Adipose tissue (tissue), 3 donors: ENCODE measurements around the gene STXBP3. TPM values are rescaled to one million over a fixed set of nuclear protein-coding genes. Genes with fewer than 3 reads are reported as not detected.
A peak's percentile ranks its signal among the peaks of the same experiment; 100 is the strongest.
"Not testable (repeated sequence)": the region's sequence is repeated elsewhere in the genome, so short reads cannot be mapped to it uniquely, and the experiment has no call there.

Source experiments
- H3K27ac ChIP-seq: one replicate; pipeline ENCODE4 v1.5.1; 2013; ENCODE audit warnings: low read depth, low read length
- WGBS, 3 donors: extraction: QIAGEN DNeasy Blood & Tissue Kit; methylation state at CpG; one replicate each; pipeline ENCODE4 v1.1.7; 2013; 5-methylcytosine and 5-hydroxymethylcytosine counted together
- polyA plus RNA-seq, 3 donors: library from polyadenylated mRNA; stranded (reverse); fragments of 200-250 nt; gene quantifications; one replicate each; pipeline ENCODE4 v1.2.3, GENCODE V29; 2013
- donor health status: healthy with polysubstance abuse.
- donor health status: Bipolar disorder and iron deficiency.
- donor health status: healthy.

Gene STXBP3, protein sequence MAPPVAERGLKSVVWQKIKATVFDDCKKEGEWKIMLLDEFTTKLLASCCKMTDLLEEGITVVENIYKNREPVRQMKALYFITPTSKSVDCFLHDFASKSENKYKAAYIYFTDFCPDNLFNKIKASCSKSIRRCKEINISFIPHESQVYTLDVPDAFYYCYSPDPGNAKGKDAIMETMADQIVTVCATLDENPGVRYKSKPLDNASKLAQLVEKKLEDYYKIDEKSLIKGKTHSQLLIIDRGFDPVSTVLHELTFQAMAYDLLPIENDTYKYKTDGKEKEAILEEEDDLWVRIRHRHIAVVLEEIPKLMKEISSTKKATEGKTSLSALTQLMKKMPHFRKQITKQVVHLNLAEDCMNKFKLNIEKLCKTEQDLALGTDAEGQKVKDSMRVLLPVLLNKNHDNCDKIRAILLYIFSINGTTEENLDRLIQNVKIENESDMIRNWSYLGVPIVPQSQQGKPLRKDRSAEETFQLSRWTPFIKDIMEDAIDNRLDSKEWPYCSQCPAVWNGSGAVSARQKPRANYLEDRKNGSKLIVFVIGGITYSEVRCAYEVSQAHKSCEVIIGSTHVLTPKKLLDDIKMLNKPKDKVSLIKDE
- polyA plus RNA-seq, result 10 to 100 TPM; 15.9 to 27.4 (median 19.2) TPM

- peak within 1 kb of the TSS; percentile 99 for H3K27ac ChIP-seq
- WGBS, 3 donors, result 0 to 1% (median 0%) methylated on average over 69 to 75 of the region's 75 CpGs
Observed at GRCh38 chr1:108746382-108747170, at the start of gene STXBP3. TSS of gene STXBP3 (plus strand) at chr1:108746674. CDS start at chr1:108746738, 64 bp downstream.

DNA sequence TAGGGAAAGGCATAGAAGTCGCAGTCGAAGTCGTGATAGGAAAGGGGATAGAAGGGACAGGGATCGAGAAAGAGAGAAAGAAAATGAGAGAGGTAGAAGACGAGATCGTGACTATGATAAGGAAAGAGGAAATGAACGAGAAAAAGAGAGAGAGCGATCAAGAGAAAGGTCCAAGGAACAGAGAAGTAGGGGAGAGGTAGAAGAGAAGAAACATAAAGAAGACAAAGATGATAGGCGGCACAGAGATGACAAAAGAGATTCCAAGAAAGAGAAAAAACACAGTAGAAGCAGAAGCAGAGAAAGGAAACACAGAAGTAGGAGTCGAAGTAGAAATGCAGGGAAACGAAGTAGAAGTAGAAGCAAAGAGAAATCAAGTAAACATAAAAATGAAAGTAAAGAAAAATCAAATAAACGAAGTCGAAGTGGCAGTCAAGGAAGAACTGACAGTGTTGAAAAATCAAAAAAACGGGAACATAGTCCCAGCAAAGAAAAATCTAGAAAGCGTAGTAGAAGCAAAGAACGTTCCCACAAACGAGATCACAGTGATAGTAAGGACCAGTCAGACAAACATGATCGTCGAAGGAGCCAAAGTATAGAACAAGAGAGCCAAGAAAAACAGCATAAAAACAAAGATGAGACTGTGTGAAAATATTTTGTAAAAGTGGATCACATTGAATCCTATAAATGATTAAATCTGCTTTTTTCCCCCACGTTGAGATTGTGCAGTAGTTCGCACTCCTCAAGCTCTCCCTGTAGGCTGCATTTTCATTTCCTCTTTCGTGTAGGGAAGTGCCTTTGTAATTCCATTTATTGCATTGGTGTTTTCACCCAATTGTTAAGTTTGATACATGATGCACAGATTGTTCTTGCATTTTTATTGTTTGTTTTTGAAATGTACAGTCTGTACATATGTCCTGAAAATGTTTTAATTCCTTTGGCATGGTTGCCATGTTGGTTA lies 46.8 kb upstream of the STXBP3 start:
- H3K27ac ChIP-seq, result no peak overlapping the region
- 83 to 90% (median 85%) methylated on average over 22 of the region's 22 CpGs for WGBS, 3 donors

- WGBS, 3 donors, result 82 to 89% (median 87%) methylated on average over 5 of the region's 5 CpGs
- no peak overlapping the region for H3K27ac ChIP-seq
Observed at GRCh38 chr1:108701176-108701849, 45.2 kb upstream of the STXBP3 start.

DNA sequence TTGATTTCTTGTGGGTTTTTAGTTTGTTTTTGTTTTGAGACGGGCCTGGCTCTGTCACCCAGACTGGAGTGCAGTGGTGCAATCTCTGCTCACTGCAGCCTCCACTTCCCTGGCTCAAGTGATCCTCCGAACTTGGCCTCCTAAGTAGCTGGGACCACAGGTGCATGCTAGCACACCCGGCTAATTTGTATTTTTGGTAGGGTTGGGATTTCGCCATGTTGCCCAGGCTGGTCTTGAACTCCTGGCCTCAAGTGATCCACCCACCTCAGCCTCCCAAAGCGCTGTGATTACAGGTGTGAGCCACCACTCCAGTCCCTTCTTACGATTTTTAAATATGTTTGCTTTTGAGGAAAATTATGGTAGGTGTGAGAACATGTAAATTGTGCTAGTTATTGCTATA lies 44.4 kb upstream of the STXBP3 start:
- not testable (repeated sequence) for H3K27ac ChIP-seq
- WGBS, 3 donors, result 95 to 97% (median 95%) methylated on average over 6 of the region's 6 CpGs

DNA sequence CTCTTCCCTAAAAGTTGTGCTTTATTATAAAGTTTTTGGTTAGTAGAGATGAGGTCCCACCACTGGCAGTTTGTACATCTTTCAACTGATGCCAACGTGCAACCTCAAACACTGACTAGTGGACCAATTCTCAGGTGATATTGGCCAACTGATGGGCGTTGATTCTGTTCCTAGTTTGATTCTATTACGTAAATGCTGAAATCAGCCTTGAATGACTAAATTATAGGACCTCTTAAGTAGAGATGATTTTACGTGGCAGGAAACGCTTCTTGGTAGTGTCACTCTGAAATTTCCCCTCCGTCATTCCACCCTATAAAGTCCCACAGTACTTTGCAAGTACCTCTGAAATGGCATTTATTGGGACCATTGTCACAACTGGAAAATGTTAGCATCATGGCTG lies 42.5 kb upstream of the STXBP3 start:
- H3K27ac ChIP-seq, result no peak overlapping the region
- 60 to 77% (median 62%) methylated on average over 6 of the region's 6 CpGs for WGBS, 3 donors

DNA sequence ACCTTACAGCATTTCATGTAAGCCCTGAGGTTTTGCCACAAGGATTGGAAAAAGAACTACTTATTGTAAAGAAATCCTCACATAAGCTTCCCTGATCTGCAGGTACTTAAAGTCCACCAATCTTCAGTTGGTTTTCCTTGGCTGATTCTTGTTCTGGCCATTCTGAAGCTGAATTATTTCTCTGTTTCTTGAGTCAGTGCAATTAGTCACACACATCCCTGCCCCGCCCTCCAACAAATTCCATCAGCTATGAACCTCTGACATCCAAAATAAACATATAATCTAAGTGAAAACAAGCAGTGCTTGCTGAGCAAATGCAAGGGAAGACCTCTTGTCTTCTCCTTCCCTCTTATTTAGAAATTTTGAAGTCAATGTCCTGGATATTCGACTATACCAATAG lies 42.0 kb upstream of the STXBP3 start:
- H3K27ac ChIP-seq, result no peak overlapping the region
- WGBS, 3 donors, result 50 to 67% (median 67%) methylated on average over 2 of the region's 2 CpGs

- 88 to 96% (median 96%) methylated on average over 3 of the region's 3 CpGs for WGBS, 3 donors
- no peak overlapping the region for H3K27ac ChIP-seq
Observed at GRCh38 chr1:108706643-108707042, 39.8 kb upstream of the STXBP3 start.

- 64 to 71% (median 66%) methylated on average over 7 of the region's 7 CpGs for WGBS, 3 donors
- H3K27ac ChIP-seq, result no peak overlapping the region
Observed at GRCh38 chr1:108708691-108709660, 37.5 kb upstream of the STXBP3 start.

- no peak within 1 kb of the TSS for H3K27ac ChIP-seq
- WGBS, 3 donors, result 47 to 60% (median 57%) methylated on average over 9 of the region's 9 CpGs
Observed at GRCh38 chr1:108712606-108713150, 33.8 kb upstream of the STXBP3 start, which contains the start of gene FNDC7. TSS of gene FNDC7 (plus strand) at chr1:108712908. CDS start at chr1:108712934, 26 bp downstream.

DNA sequence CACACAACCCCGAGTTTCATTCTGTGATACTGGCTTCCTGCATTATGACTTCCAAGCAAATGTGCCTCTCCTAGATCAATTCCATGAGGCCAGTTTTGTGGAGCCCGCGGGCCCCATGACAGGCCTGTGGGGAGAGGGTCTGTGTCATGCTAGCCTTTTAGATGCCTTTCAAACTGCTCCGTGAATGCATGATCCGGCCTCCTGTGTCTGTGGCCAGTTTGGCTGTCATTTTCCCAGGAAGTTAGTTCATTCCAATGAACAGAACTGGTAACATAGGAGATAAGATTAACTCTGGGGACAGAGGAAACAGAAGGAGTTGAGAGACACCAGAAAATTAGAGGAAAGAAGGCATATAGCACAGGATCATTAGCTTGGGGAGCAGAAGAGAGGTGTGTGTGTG lies 30.5 kb upstream of the STXBP3 start:
- H3K27ac ChIP-seq, result no peak overlapping the region
- 66 to 90% (median 76%) methylated on average over 5 of the region's 5 CpGs for WGBS, 3 donors

DNA sequence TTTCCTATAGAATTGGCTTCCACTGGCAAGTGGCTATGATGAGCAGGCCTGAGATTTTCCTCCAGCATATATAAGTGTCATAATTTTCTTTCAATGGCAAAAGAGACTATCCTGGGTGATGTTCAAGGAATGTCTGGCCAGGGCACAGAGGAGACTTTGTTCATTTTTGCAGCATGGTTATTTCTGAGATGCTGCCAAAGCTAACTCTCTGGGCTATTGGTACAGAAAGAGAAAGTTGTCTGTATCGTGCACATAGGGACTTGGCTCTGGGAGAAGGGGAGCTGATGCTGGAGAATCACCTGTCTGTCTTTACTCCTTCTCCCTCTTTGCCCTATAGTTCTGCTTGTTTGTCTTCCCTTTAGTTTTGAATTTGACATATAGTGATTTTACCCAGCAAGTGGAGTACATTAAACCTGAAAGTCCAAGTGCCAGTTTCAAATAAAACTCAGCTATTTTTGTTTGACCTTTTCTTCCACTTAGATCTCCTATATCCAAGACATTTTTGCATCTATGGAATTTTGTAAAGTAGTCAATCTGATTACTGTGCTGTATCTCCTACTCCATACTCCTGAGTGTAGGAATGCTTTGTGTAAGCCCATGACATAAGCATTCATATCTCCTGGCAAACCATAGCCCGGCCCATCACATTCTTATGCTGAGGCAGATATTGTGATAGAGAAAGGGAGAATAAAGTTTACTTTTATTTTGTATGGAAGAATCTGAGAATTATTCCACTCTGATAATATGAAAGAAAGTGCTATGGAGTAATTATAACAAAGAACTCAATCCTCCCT lies 29.8 kb upstream of the STXBP3 start:
- no peak overlapping the region for H3K27ac ChIP-seq
- 75 to 78% (median 77%) methylated on average over 2 of the region's 2 CpGs for WGBS, 3 donors

GRCh38 chr1:108717774-108718316 lies 28.6 kb upstream of the STXBP3 start:
- WGBS, 3 donors, result 85 to 90% (median 88%) methylated on average over 9 of the region's 9 CpGs
- H3K27ac ChIP-seq, result no peak overlapping the region

DNA sequence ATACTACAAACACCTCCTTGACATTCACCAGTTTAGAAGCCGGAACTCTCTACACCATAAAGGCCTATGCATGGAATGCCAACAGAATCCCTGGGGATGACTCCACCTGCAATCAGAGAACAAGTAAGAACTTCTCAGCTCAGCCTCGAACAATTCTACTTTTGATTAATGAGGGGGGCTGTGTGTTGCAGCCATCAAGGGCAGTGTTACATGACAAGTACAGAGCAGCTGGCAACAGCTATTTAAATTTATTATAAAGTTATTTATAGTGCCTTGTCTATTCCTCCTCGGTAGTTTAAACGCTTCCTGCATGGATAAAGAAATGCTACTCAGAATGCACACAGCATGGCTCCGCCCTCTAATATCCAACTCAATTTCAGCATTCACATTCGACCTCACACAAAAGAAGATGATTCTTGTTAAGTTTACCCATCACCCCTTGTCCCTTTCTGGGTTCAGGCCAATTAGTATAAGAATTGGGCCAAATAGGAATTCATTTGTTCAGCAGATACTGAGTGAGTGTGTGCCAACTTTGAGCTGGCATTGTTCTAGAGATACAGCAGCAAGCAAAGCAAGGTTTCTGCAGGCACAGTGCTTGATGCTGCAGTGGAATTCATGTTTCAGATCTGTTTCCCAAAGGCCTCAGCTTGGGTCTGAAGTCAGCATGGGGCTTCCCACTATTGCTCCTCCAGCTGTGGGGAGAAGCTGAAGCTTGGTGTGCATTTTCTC lies 27.4 kb upstream of the STXBP3 start:
- H3K27ac ChIP-seq, result no peak overlapping the region
- WGBS, 3 donors, result 44 to 71% (median 63%) methylated on average over 6 of the region's 6 CpGs

DNA sequence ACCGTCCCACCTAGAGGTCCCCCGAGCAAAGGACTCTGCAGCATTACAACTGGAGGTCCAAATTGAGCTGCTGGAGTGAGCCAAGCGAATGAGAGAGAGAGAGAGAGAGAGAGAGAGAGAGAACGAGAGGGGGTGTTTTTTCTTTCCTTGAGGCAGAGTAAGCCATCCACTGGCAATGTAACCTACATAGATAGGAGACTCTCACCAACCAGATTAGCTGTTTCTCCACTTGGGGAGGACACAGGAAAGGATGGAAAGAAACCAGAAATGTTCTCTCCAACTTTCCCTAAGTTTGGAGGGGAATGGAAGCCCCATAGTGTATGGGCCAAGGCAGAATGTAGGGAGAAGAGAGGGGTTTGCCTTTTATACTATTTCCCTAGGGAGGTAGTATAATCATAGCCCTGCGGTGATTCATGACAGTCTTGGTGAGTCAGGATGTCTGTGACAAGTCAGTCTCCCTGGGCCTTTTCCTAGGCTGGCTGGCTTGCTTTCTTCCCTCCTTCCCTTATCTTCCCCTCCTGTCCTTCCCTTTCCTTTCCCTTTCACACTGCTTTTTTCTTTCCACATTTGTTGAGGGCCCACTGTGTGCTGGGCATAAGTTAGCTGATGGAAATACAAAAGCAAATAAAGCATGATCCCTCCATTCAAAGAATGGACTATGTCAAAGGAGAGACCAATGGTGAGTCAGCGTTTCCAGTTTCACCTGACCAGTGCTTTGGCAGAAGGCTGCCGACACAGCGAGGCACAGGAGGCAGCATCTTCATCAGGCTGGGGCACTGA lies 26.6 kb upstream of the STXBP3 start:
- WGBS, 3 donors, result 78 to 84% (median 80%) methylated on average over 8 of the region's 8 CpGs
- no peak overlapping the region for H3K27ac ChIP-seq
